K562 (cell line): ENCODE results near the gene SERGEF.

Experiments
- FOXM1 ChIP-seq, 2 experiments: fragments of 450-650 bp in 1 of 2; sonication (generic) in 1 of 2; formaldehyde crosslinking in 1 of 2; IDR thresholded peaks; 2 replicates each; pipeline versions ENCODE4 v1.6.1 to v1.9.0; 2017 to 2022; ENCODE audit warnings: low read depth in 2 of 2, mild to moderate bottlenecking in 2 of 2, missing genetic modification reagents in 1 of 2, moderate library complexity in 1 of 2
- TAF7 ChIP-seq: fragments of 450-650 bp; IDR thresholded peaks from 2 replicates; pipeline ENCODE4 v1.6.1; 2016; ENCODE audit warnings: missing genetic modification characterization, missing compliant biosample characterization

- no peak for TF ChIP-seq TAF7 (tag)
- no peak for TF ChIP-seq FOXM1 (IDR thresholded peaks at IDR 0.05; ENCODE audit: low read depth)
- TF ChIP-seq FOXM1 (CRISPR knock-in tag; IDR thresholded peaks at IDR 0.05; ENCODE audit: low read depth): no peak
Measured at GRCh38 chr11:17770048-17770652, 242.7 kb downstream of the SERGEF start.
